Measurements from ENCODE around the gene POU5F1.
"Not testable (repeated sequence)": the region's sequence is repeated elsewhere in the genome, so short reads cannot be mapped to it uniquely, and the experiment has no call there.

POU5F1 gene

DNA sequence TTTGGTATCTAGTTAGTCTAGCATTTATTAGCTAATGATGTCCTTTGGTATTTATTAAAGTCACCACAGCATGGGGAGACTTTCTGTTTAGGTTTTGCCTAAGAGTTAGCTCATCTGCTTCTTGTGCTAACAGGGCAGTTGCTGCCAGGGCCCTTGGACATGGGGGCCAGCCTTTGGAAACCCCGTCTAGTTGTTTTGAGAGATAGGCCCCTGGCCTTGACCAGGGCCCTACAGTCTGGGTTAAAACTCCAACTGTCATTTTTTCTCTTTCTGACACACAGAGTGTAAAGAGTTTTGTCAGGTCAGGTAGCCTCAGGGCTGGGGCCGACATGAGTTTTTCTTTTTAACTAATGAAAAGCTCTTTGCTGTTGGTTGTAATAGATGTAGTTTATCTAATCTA lies 12.8 kb upstream of the POU5F1 start:
- CTCF ChIA-PET = interaction anchor here (0.6 to 1.6 kb wide), 4 partner anchors 10 to 59 kb away, joined by 3 to 4 read pairs (median 3); no protein-coding TSS in a partner anchor
- not testable (repeated sequence) for H3K4me3 Mint-ChIP-seq, DNase-seq, H3K27ac Mint-ChIP-seq, H3K36me3 Mint-ChIP-seq, H3K27me3 Mint-ChIP-seq, H3K9me3 Mint-ChIP-seq
- peaks cover 27% of the 10 kb centered on the region for H3K4me1 Mint-ChIP-seq

DNA sequence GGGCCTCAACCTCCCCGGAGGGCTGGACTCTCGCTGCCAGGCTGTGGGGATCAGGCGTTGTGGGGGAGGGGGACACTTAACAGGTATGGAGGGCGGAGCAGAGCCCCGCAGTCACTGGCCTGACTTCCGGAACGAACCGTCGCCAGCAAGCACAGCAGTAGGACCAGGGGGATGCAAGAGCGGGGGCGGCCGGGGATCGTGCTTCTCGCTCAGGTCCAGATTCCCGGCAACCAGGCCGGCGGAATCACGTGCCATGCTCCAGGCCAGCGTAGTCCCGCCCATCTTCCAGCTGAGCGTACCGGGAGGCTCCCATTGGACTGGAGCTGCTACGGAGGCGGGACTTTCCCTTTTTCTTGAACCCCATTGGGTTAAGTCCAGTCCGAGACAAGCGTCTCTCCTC lies 10.0 kb upstream of the POU5F1 start:
- no peaks in the 10 kb centered on the region for H3K9me3 Mint-ChIP-seq
- H3K27me3 Mint-ChIP-seq = no peaks in the 10 kb centered on the region
- peaks cover 19% of the 10 kb centered on the region for H3K4me1 Mint-ChIP-seq
- peak overlapping the region; percentile 81 for H3K4me3 Mint-ChIP-seq
- CTCF ChIA-PET = interaction anchor here (1.1 to 1.4 kb wide), 2 partner anchors 186 kb away, joined by 3 read pairs; no protein-coding TSS in a partner anchor
- H3K36me3 Mint-ChIP-seq = no peaks in the 10 kb centered on the region
- H3K27ac Mint-ChIP-seq = peak overlapping the region; percentile 83
- peak; percentile 84 for DNase-seq

DNA sequence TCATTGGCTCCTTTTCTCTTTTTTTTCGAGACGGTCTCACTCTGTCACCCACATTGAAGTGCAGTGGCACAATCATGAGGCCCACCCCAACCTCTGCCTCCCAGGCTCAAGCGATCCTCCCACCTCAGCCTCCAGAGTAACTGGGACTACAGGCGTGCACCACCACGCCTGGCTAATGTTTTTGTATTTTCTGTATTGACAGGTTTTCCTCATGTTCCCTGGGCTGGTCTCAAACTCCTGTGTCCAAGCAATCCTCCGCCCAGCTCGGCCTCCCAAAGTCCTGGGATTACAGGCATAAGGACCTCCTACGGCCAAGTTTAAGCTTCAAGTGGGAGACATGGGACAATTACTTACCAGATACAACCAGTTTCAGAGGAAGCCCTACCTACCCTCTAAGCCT lies 9.4 kb upstream of the POU5F1 start:
- no peaks in the 10 kb centered on the region for H3K27me3 Mint-ChIP-seq
- CTCF ChIA-PET = interaction anchor here (1.1 kb wide), 1 partner anchor 187 kb away, joined by 3 read pairs; no protein-coding TSS in a partner anchor
- H3K4me1 Mint-ChIP-seq = peaks cover 17% of the 10 kb centered on the region
- no peaks in the 10 kb centered on the region for H3K36me3 Mint-ChIP-seq
- H3K4me3 Mint-ChIP-seq = peak overlapping the region; percentile 81
- no peak for DNase-seq
- peak overlapping the region; percentile 52 for H3K27ac Mint-ChIP-seq
- no peaks in the 10 kb centered on the region for H3K9me3 Mint-ChIP-seq

DNA sequence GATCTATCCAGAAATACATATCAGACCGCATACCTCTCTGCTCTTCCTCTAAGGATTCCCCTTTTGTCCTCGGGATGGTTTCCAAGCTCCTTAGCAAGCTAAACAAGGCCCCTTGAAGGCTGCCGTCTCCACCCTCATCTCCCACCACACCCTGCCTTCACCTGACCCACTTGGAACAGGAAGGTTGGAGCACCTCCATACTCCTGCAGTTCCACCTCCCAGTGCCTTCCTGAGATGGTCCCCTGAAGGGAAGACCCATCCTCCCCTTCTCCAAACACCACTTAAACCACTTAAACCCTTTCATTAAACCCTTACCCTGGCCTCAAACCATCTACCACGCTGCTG lies 8.5 kb upstream of the POU5F1 start:
- DNase-seq = no peak
- H3K4me3 Mint-ChIP-seq = no peak overlapping the region
- peaks cover 17% of the 10 kb centered on the region for H3K4me1 Mint-ChIP-seq
- no peak overlapping the region for H3K27ac Mint-ChIP-seq
- H3K27me3 Mint-ChIP-seq = no peaks in the 10 kb centered on the region
- no peaks in the 10 kb centered on the region for H3K9me3 Mint-ChIP-seq
- CTCF ChIA-PET = no interaction called here
- H3K36me3 Mint-ChIP-seq = no peaks in the 10 kb centered on the region

DNA sequence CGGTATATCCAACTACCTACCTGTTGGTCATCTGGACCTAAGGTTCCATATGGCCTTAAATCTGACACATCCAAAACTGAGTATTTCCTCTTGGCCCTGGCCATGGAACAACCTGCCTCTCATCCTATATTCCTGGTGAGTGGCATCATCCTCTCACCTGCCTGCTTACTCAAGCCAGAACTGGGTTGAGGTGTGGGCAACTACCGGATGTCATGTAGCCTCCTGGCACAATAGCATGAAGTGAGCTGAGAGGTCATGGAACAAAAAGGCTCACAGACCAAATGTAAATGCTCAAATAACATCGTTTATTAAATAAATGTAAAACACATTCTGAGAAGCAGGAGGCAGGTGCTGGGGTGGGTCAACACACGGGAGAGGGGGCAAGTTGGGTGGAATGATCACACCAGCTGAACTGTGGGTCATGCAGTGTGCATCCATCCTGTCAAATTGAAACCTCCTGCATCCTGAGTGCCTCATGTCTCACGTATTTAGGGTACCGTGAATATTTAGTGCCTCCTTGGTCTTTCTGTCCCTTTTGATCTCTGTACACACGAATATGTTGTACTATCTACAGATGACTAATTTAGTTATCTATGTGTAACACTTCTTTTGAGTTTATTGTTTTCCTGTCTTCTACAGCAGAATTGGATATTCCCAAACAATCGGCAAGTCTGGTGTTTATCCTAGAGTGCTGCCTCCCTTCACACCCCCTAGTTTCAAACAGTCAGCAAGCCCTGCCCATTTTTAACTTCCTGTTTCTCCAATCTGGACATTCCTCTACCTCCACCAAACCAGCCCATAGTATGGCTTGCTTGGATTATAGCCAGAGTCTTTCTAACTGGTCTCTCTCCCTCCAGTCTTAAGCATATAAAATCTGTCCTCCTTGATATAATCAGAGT lies 7.9 kb upstream of the POU5F1 start:
- no peak for DNase-seq
- Mint-ChIP-seq H3K27ac (no peak overlapping the region), H3K36me3 (no peaks in the 10 kb centered on the region), H3K9me3 (no peaks in the 10 kb centered on the region), H3K27me3 (no peaks in the 10 kb centered on the region), H3K4me1 (peaks cover 17% of the 10 kb centered on the region), H3K4me3 (no peak overlapping the region)
- CTCF ChIA-PET = no interaction called here

DNA sequence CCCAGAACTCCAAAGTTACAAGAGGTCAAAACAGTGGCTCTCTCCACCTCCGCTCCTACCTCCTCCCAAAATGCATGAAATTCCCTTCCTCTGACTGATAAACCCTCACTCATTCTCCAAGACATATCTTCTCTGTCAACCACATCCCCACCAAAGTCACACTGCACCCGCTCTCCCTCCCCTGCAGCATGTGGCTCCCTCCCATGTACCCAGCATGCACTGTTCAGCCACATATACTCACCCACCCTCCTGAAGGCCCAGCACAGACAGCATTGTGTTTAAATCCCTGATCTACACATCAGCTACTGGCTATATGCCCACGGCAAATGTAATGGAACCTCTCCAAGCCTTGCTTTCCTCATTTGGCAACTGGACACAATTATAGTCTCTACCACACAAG lies 5.5 kb upstream of the POU5F1 start:
- H3K9me3 Mint-ChIP-seq = no peaks in the 10 kb centered on the region
- H3K4me3 Mint-ChIP-seq = no peak overlapping the region
- no peak overlapping the region for H3K27ac Mint-ChIP-seq
- DNase-seq = no peak
- H3K36me3 Mint-ChIP-seq = no peaks in the 10 kb centered on the region
- peaks cover 17% of the 10 kb centered on the region for H3K4me1 Mint-ChIP-seq
- CTCF ChIA-PET = interaction anchor here (0.7 to 1.1 kb wide), 2 partner anchors 16 to 49 kb away, joined by 3 read pairs; no protein-coding TSS in a partner anchor
- H3K27me3 Mint-ChIP-seq = no peaks in the 10 kb centered on the region

DNA sequence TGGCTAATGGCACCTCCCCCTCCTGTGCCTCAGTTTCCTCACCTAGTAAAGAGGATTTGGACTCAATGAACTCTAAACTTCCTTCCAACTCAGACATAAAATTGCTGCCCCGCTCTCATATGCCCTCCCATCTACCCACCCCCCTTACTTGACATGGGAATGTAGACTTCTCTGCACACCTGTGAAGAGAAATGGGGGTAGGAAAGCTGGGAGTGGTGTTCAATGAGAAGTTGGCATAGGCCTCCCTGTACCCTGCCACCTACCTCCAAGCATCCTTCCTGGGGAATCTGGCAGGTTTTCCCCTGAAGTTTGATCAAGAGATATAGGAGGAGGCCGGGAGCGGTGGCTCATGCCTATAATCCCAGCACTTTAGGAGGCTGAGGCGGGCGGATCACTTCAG lies 3.9 kb upstream of the POU5F1 start:
- no peaks in the 10 kb centered on the region for H3K27me3 Mint-ChIP-seq

DNA sequence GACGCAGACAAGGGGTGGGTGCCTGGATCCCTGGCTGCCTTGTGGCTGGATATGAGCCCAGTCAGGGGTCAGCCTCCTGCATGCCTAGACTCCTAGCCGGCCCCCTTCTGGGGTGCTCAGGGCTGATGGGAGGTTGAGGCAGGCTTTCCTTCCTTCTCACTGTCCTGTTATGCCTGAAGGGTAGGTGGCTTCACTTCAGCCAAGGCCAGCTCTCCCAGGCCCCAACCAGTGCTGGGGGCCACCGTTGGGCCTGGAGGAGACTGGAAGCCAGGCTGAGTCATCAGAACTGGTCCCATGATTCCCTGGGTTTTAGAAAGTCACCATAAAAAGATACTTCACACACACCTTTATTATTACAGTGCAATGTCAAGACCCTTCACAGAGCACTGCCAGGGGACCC lies 2.9 kb upstream of the POU5F1 start:
- no peaks in the 10 kb centered on the region for H3K9me3 Mint-ChIP-seq
- H3K4me1 Mint-ChIP-seq = peaks cover 4% of the 10 kb centered on the region
- no peaks in the 10 kb centered on the region for H3K36me3 Mint-ChIP-seq
- no peak overlapping the region for H3K4me3 Mint-ChIP-seq
- no peak for DNase-seq
- no peak overlapping the region for H3K27ac Mint-ChIP-seq
- CTCF ChIA-PET = no interaction called here
- H3K27me3 Mint-ChIP-seq = no peaks in the 10 kb centered on the region

More for the DNA sequence above, 3.9 kb upstream of the POU5F1 start:
- Mint-ChIP-seq H3K4me1 (peaks cover 12% of the 10 kb centered on the region), H3K27ac (no peak overlapping the region), H3K36me3 (no peaks in the 10 kb centered on the region), H3K4me3 (no peak overlapping the region), H3K9me3 (no peaks in the 10 kb centered on the region)
- CTCF ChIA-PET = interaction anchor here (1.2 kb wide), 1 partner anchor 192 kb away, joined by 4 read pairs; no protein-coding TSS in a partner anchor
- DNase-seq = no peak

DNA sequence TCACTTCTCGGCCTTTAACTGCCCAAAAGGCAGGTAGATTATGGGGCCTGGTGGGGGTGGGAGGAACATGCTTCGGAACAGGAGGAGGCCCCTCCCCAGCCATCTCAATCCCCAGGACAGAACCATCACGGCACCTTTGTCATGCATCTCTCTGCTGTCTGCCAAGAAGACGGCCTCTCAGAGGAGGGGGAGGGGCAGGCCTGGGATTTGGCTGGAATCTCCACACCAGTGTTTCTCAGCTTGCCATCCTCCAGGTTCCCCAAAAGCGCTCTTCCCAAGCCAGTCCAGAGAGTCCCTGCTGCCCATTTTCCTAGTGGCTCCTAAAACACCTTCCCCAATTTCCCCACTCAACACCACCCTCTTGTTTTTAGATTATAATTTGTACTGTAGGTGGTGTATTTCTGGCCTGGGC lies 2.5 kb upstream of the POU5F1 start:
- CTCF ChIA-PET = no interaction called here

DNA sequence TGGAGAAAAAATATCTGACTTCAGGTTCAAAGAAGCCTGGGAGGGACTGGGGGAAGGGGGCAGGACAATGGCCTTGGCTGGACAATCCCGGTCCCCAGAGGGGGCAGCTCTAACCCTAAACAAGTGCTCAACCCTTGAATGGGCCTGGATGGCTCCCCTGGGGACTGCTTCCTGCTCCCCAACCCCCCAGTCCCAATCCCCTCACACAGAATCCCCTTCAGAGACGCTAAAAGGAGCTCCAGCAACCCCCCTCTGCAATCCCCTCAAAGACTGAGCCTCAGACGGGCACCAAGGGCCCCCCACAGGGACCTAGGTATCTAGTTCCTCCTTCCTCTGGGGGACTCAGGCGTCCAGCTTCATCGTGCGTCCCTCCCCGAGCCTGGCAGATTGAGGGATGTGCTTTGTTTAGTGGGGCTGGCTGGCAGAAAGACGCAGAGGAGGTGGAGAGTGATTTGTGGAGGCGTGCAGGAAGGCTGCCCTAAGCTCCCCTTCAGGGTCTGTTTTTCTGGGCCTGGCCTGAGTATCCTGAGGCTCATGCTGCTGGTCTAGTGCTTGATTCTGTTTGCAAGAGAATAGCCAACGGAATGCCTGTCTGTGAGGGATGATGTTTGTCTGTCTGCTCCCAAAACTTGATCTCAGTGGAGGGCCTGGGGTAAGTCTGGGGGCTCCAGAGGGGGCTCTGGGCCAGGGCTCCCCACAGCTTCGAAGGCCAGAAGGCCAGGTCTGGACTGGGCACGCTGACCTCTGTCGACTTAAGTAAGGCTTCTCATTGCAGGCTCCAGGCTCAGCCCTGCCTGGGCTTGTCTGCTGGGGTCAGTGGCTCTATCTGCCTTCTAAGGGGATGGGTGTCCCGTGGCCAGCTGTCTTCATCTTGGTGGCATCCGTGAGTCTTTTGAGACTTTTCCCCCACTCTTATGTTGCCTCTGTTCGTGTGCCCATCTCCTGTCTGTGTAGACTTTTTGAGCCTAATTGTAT lies 1.7 kb upstream of the POU5F1 start:
- DNase-seq = no peak
- Mint-ChIP-seq H3K36me3 (no peaks in the 10 kb centered on the region), H3K27ac (no peak overlapping the region), H3K4me3 (no peak overlapping the region), H3K9me3 (no peaks in the 10 kb centered on the region), H3K27me3 (no peaks in the 10 kb centered on the region), H3K4me1 (peaks cover 4% of the 10 kb centered on the region)
- CTCF ChIA-PET = no interaction called here

More for the DNA sequence above, 2.5 kb upstream of the POU5F1 start:
- no peak for DNase-seq
- H3K27ac Mint-ChIP-seq = no peak overlapping the region
- H3K9me3 Mint-ChIP-seq = no peaks in the 10 kb centered on the region
- H3K36me3 Mint-ChIP-seq = no peaks in the 10 kb centered on the region
- H3K27me3 Mint-ChIP-seq = no peaks in the 10 kb centered on the region
- no peak overlapping the region for H3K4me3 Mint-ChIP-seq
- peaks cover 4% of the 10 kb centered on the region for H3K4me1 Mint-ChIP-seq

DNA sequence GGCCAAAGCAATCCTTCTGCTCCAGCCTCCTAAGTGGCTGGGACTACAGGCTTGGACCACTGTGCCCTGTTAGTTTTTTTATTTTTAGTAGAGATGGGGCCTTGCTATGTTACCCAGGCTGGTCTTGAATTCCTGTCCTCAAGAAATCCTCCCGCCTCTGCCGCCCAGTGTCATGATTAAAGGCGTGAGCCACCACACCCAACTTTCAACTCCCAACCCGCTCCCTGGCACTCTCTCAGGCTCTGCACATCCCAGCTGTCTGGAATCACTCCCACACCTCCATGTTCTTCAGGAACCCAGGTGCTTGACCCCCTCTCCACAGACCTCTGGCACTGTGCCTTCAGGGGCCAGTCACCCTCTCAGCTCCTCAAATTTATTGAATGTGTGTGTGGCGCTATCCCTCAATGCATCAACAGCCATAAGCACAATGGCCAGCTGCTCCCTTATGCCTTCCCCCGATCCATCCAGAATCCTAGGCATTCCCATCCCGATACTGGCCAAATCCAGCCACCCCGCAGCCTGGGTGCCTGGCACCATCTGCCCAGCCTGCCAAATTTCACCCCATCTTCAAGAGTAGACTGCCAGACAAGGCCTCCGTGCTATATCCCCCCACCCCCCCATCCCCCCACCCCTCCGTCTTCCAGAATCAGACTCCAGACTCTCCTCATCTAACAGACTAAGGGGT lies 647 bp upstream of the POU5F1 start:
- H3K9me3 Mint-ChIP-seq = no peaks in the 10 kb centered on the region
- H3K36me3 Mint-ChIP-seq = peaks cover 2% of the 10 kb centered on the region
- peaks cover 3% of the 10 kb centered on the region for H3K4me1 Mint-ChIP-seq
- H3K27ac Mint-ChIP-seq = no peak overlapping the region
- CTCF ChIA-PET = no interaction called here
- no peaks in the 10 kb centered on the region for H3K27me3 Mint-ChIP-seq
- H3K4me3 Mint-ChIP-seq = no peak overlapping the region
- DNase-seq = no peak

DNA sequence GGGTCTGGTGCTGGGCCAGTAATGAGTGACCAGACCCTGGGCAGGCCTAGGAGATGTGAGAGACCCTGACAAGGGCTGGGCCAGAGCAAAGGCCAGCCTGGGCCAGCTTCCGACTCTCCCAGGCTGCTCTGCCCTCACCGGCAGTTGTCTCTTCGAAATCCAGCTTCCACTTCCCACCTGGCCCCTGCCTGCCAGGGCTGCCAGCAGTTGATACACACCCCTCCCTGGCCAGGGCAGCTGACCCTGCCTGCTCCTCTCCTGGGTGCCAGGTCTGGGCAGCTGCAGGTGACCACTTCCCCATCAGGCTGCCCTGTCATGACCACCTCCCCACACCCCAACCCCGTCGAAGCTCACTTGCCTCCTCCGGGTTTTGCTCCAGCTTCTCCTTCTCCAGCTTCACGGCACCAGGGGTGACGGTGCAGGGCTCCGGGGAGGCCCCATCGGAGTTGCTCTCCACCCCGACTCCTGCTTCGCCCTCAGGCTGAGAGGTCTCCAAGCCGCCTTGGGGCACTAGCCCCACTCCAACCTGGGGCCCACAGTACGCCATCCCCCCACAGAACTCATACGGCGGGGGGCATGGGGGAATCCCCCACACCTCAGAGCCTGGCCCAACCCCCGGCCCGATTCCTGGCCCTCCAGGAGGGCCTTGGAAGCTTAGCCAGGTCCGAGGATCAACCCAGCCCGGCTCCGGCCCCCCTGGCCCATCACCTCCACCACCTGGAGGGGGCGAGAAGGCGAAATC lies 453 bp downstream of the POU5F1 start:
- CTCF ChIA-PET, H3K4me1 Mint-ChIP-seq, H3K36me3 Mint-ChIP-seq, H3K27ac Mint-ChIP-seq, H3K9me3 Mint-ChIP-seq, DNase-seq, H3K4me3 Mint-ChIP-seq, H3K27me3 Mint-ChIP-seq: not testable (repeated sequence)

DNA sequence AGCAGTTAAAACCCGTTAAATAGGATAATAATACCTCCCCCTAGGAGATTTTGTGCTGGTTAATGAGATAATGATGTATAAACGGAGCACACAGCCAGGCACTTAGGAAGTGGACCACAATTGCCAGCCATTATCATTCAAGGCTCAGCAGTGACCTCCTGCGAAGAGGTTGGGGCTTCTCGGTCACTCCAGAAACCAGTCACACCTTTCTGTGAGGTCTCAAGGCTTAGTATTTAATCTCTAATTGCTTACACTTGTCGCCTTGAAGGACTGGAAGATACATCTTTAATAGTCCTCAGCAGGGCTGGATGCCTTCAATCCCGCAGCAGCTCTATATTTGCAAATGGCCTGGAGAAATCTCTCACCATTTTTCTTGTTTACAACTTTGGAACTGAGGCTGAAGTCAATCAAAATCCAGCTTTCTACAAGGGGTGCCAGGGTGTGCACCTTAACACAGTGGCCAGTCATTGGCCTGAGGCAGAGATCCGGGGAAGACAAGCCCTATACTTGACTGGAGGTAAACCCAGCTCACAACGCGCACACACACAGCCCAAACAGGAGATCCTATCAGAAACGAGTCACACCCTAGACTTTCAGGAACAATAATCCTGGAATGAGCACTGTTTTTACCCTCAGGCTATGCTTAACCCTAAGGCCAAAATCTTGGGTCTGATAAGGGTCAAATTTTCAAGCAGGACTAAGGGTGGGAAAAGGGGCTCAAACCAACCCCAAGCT lies 1.2 kb downstream of the POU5F1 start:
- H3K27me3 Mint-ChIP-seq = no peaks in the 10 kb centered on the region
- no peaks in the 10 kb centered on the region for H3K9me3 Mint-ChIP-seq
- CTCF ChIA-PET = no interaction called here
- no peak for DNase-seq
- H3K27ac Mint-ChIP-seq = peak overlapping the region; percentile 56
- H3K36me3 Mint-ChIP-seq = peaks cover 5% of the 10 kb centered on the region
- H3K4me3 Mint-ChIP-seq = no peak overlapping the region
- H3K4me1 Mint-ChIP-seq = no peaks in the 10 kb centered on the region

Measured in activated naive CD4-positive, alpha-beta T cell treated with anti-CD3 and anti-CD28 coated beads, Interleukin-2, amount 10 ng/mL, durations not matched to agents 7 days and 5 days (primary cell).